H9 (cell line): ENCODE data around the gene MYCBP2. TPM values are rescaled to one million over a fixed set of nuclear protein-coding genes. Genes with fewer than 3 reads are reported as not detected.

Source experiments
- DNase-seq: peaks from one replicate; pipeline ENCODE4 v3.0.0-alpha.2; 2017
- H2AFZ ChIP-seq: one replicate; pipeline ENCODE4 v1.6.1; 2013; ENCODE audit warnings: mild to moderate bottlenecking, low read length, control low read depth, moderate library complexity
- H2AK5ac ChIP-seq: 2 replicates; pipeline ENCODE4 v1.6.1; 2013; ENCODE audit warnings: low read length, control low read depth, mixed read lengths; ENCODE audit not compliant: insufficient read length
- H2BK120ac ChIP-seq: one replicate; pipeline ENCODE4 v1.6.1; 2013; ENCODE audit warnings: low read depth, mild to moderate bottlenecking, low read length, control low read depth, inconsistent platforms; ENCODE audit not compliant: poor library complexity, severe bottlenecking
- H2BK12ac ChIP-seq: 2 replicates; pipeline ENCODE4 v1.6.1; 2013; ENCODE audit warnings: low read length, control low read depth, mixed read lengths, low read depth; ENCODE audit not compliant: insufficient read length
- H2BK15ac ChIP-seq: 2 replicates; pipeline ENCODE4 v1.6.1; 2013; ENCODE audit warnings: low read depth, low read length, control low read depth
- H2BK20ac ChIP-seq: one replicate; pipeline ENCODE4 v1.6.1; 2013; ENCODE audit warnings: low read depth, mild to moderate bottlenecking, low read length, control low read depth, inconsistent platforms; ENCODE audit not compliant: poor library complexity, severe bottlenecking
- H2BK5ac ChIP-seq: 2 replicates; pipeline ENCODE4 v1.6.1; 2013; ENCODE audit warnings: low read length, control low read depth, mixed read lengths; ENCODE audit not compliant: insufficient read length
- H3K14ac ChIP-seq: 2 replicates; pipeline ENCODE4 v1.6.1; 2013; ENCODE audit warnings: low read length, control low read depth; ENCODE audit not compliant: insufficient read depth
- H3K18ac ChIP-seq: 2 replicates; pipeline ENCODE4 v1.6.1; 2013; ENCODE audit warnings: low read depth, mild to moderate bottlenecking, mixed read lengths, low read length, control low read depth; ENCODE audit not compliant: insufficient read length
- H3K23ac ChIP-seq: 2 replicates; pipeline ENCODE4 v1.6.1; 2013; ENCODE audit warnings: low read length, control low read depth, mixed read lengths, low read depth; ENCODE audit not compliant: insufficient read length
- H3K23me2 ChIP-seq: 2 replicates; pipeline ENCODE4 v1.6.1; 2013; ENCODE audit warnings: low read depth, mild to moderate bottlenecking, mixed read lengths, low read length, control low read depth; ENCODE audit not compliant: insufficient read length, poor library complexity, severe bottlenecking
- H3K27ac ChIP-seq: 2 replicates; pipeline ENCODE4 v1.5.1; 2013; ENCODE audit warnings: low read length, control low read depth, mixed read lengths, low read depth; ENCODE audit not compliant: insufficient read length
- H3K27me3 ChIP-seq: 2 replicates; pipeline ENCODE4 v1.6.1; 2013; ENCODE audit warnings: low read length, control low read depth, inconsistent platforms; ENCODE audit not compliant: insufficient read depth
- H3K4ac ChIP-seq: 2 replicates; pipeline ENCODE4 v1.6.1; 2013; ENCODE audit warnings: low read depth, mild to moderate bottlenecking, control low read depth, inconsistent platforms, low read length, moderate library complexity
- H3K4me1 ChIP-seq: 2 replicates; pipeline ENCODE4 v1.6.1; 2013; ENCODE audit warnings: low read length, control low read depth, inconsistent platforms; ENCODE audit not compliant: insufficient read depth
- H3K4me2 ChIP-seq: 2 replicates; pipeline ENCODE4 v1.6.1; 2013; ENCODE audit warnings: low read length, control low read depth, mixed read lengths; ENCODE audit not compliant: insufficient read length, insufficient read depth
- H3K56ac ChIP-seq: 2 replicates; pipeline ENCODE4 v1.6.1; 2013; ENCODE audit warnings: low read depth, mild to moderate bottlenecking, mixed read lengths, low read length, control low read depth; ENCODE audit not compliant: insufficient read length
- H3K79me1 ChIP-seq: 2 replicates; pipeline ENCODE4 v1.6.1; 2013; ENCODE audit warnings: low read depth, mild to moderate bottlenecking, moderate library complexity, low read length, control low read depth, inconsistent platforms; ENCODE audit not compliant: insufficient read depth, poor library complexity, severe bottlenecking
- H3K79me2 ChIP-seq: 2 replicates; pipeline ENCODE4 v1.6.1; 2013; ENCODE audit warnings: low read length, control low read depth, inconsistent platforms; ENCODE audit not compliant: insufficient read depth
- H3K9ac ChIP-seq: 2 replicates; pipeline ENCODE4 v1.6.1; 2013; ENCODE audit warnings: low read length, control low read depth, mixed read lengths; ENCODE audit not compliant: insufficient read length; ENCODE audit errors: extremely low read depth
- H3K9me3 ChIP-seq: one replicate; pipeline ENCODE4 v1.6.1; 2013; ENCODE audit warnings: low read depth, low read length, inconsistent platforms; ENCODE audit not compliant: control insufficient read depth
- H3T11ph ChIP-seq: one replicate; pipeline ENCODE4 v1.6.1; 2013; ENCODE audit warnings: mild to moderate bottlenecking, low read length, control low read depth, inconsistent platforms
- H4K20me1 ChIP-seq: one replicate; pipeline ENCODE4 v1.6.1; 2013; ENCODE audit not compliant: control insufficient read depth, insufficient read length, insufficient read depth
- H4K5ac ChIP-seq: 2 replicates; pipeline ENCODE4 v1.6.1; 2013; ENCODE audit warnings: low read depth, mild to moderate bottlenecking, mixed read lengths, low read length, control low read depth; ENCODE audit not compliant: insufficient read length
- H4K8ac ChIP-seq: replicated peaks from 2 replicates; pipeline ENCODE4 v1.6.1; 2013; ENCODE audit warnings: low read length, control low read depth, mixed read lengths, low read depth; ENCODE audit not compliant: insufficient read length
- H4K91ac ChIP-seq: 2 replicates; pipeline ENCODE4 v1.6.1; 2013; ENCODE audit warnings: low read depth, mild to moderate bottlenecking, moderate library complexity, mixed read lengths, low read length, control low read depth; ENCODE audit not compliant: insufficient read length
- H3K27ac Mint-ChIP-seq, 3 experiments: 2 replicates in 2 of 3; 3 replicates in 1 of 3; pipeline ENCODE4 v1.8.0; 2020 to 2021; ENCODE audit warnings: mixed read lengths in 3 of 3, mild to moderate bottlenecking in 1 of 3, moderate library complexity in 1 of 3
- H3K27me3 Mint-ChIP-seq: 2 replicates; pipeline ENCODE4 v1.8.0; 2021; ENCODE audit warnings: low read depth, mild to moderate bottlenecking, moderate library complexity, mixed read lengths
- H3K36me3 Mint-ChIP-seq, 3 experiments: 2 replicates in 2 of 3; 3 replicates in 1 of 3; pipeline ENCODE4 v1.8.0; 2020 to 2021; ENCODE audit warnings: low read depth in 3 of 3, mixed read lengths in 3 of 3; ENCODE audit not compliant: insufficient read depth in 1 of 3
- H3K4me1 Mint-ChIP-seq, 2 experiments: 2 replicates each; pipeline ENCODE4 v1.8.0; 2020; ENCODE audit warnings: mixed read lengths in 2 of 2
- H3K4me3 Mint-ChIP-seq, 2 experiments: 2 replicates in 1 of 2; 3 replicates in 1 of 2; pipeline ENCODE4 v1.8.0; 2020 to 2021; ENCODE audit warnings: mild to moderate bottlenecking in 2 of 2, mixed read lengths in 2 of 2, moderate library complexity in 1 of 2
- H3K9me3 Mint-ChIP-seq, 2 experiments: 2 replicates in 1 of 2; 3 replicates in 1 of 2; pipeline ENCODE4 v1.8.0; 2020; ENCODE audit warnings: mild to moderate bottlenecking in 2 of 2, mixed read lengths in 2 of 2, moderate library complexity in 1 of 2
- WGBS: extraction: QIAGEN DNeasy Blood & Tissue Kit; methylation state at CpG from one replicate; pipeline ENCODE4 v1.1.7; 2013; ENCODE audit warnings: missing lambda C conversion rate, low lambda C conversion rate, mixed read lengths; ENCODE audit not compliant: insufficient read length; ENCODE audit errors: extremely low coverage; 5-methylcytosine and 5-hydroxymethylcytosine counted together
- total RNA-seq: library from RNA; stranded (reverse); gene quantifications from 2 replicates; pipeline ENCODE4 v1.2.1, GENCODE V29; 2021
- TF ChIP-seq, protein P1 (sequence below): fragments of 200-600 bp; sonication (generic); conservative IDR thresholded peaks from 3 replicates; pipeline ENCODE4 v1.8.0; 2021; ENCODE audit warnings: antibody characterized with exemption, mild to moderate bottlenecking

The MYCBP2 gene
- total RNA-seq, 1 experiment from 2014 or later = 32.0 TPM

DNA sequence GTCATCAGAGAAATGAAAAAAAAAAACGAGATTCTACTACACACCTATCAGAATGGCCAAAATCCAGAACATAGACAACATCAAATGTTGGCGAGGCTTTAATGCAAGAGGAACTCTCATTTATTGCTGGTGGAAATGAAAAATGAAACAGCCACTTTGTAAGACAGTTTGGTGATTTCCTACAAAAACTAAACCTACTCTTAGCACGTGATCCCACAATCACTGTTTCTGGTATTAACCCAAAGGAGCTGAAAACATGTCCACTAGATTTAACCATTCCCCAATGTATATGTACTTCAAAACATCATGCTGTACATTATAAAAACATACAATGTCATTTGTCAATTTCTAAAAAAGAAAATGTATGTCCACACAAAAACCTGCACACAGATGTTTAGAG is 13.0 kb downstream of the MYCBP2 start:
- H4K20me1 ChIP-seq = no peaks in the 10 kb centered on the region
- no peaks in the 10 kb centered on the region for H3K27me3 ChIP-seq
- no peak overlapping the region for H2AK5ac ChIP-seq
- H3K4me1 Mint-ChIP-seq = peaks cover 58 to 59% of the 10 kb centered on the region in 2 experiments
- no peaks in the 10 kb centered on the region for H3K79me1 ChIP-seq
- H3K14ac ChIP-seq = no peak overlapping the region; the same call in 1 of the 2 replicates
- no peak overlapping the region for H2BK12ac ChIP-seq
- no peak overlapping the region for H2AFZ ChIP-seq
- H3K27ac Mint-ChIP-seq = peak overlapping the region in 2 of 3 experiments; percentile 10 to 57; a peak in 2 of 7 replicates
- no peaks in the 10 kb centered on the region for H3K9me3 Mint-ChIP-seq
- no peak overlapping the region for H3K4me3 Mint-ChIP-seq
- no peak overlapping the region for H4K91ac ChIP-seq
- H3K79me2 ChIP-seq = peaks cover 7% of the 10 kb centered on the region; the same call in 1 of the 2 replicates
- WGBS = no CpG with 5 or more reads among the region's 3 CpGs
- H3T11ph ChIP-seq = no peak overlapping the region
- peaks cover 2% of the 10 kb centered on the region; the same call in 1 of the 2 replicates for H3K4me1 ChIP-seq
- no peaks in the 10 kb centered on the region for H3K27me3 Mint-ChIP-seq
- H2BK15ac ChIP-seq = no peak overlapping the region
- H3K9me3 ChIP-seq = no peaks in the 10 kb centered on the region
- H2BK20ac ChIP-seq = no peak overlapping the region
- no peak overlapping the region for H3K56ac ChIP-seq
- no peak overlapping the region for H3K9ac ChIP-seq
- H3K27ac ChIP-seq = no peak overlapping the region
- H3K23ac ChIP-seq = no peak overlapping the region
- H3K36me3 Mint-ChIP-seq = no peaks in the 10 kb centered on the region
- no peak overlapping the region for H3K4me2 ChIP-seq
- H4K8ac ChIP-seq = no peak overlapping the region
- no peak overlapping the region for H3K18ac ChIP-seq
- DNase-seq = no peak
- H2BK5ac ChIP-seq = no peak overlapping the region
- TF ChIP-seq, protein P1, sequence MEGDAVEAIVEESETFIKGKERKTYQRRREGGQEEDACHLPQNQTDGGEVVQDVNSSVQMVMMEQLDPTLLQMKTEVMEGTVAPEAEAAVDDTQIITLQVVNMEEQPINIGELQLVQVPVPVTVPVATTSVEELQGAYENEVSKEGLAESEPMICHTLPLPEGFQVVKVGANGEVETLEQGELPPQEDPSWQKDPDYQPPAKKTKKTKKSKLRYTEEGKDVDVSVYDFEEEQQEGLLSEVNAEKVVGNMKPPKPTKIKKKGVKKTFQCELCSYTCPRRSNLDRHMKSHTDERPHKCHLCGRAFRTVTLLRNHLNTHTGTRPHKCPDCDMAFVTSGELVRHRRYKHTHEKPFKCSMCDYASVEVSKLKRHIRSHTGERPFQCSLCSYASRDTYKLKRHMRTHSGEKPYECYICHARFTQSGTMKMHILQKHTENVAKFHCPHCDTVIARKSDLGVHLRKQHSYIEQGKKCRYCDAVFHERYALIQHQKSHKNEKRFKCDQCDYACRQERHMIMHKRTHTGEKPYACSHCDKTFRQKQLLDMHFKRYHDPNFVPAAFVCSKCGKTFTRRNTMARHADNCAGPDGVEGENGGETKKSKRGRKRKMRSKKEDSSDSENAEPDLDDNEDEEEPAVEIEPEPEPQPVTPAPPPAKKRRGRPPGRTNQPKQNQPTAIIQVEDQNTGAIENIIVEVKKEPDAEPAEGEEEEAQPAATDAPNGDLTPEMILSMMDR = no peak
- H3K23me2 ChIP-seq = no peaks in the 10 kb centered on the region
- no peak overlapping the region for H3K4ac ChIP-seq
- no peak overlapping the region for H4K5ac ChIP-seq
- no peak overlapping the region for H2BK120ac ChIP-seq
